ENCODE data around the gene COL18A1. TPM values are rescaled to one million over a fixed set of nuclear protein-coding genes. Genes with fewer than 3 reads are reported as not detected.

Gene COL18A1
- total RNA-seq, 2 donors from 2014 or later: 56.2 to 229 TPM

GRCh38 chr21:45546636-45547544, 141.9 kb downstream of the COL18A1 start:
- Histone ChIP-seq H3K9me3 (no peaks in the 10 kb centered on the region), H3K4me3 (no peak overlapping the region), H3K27me3 (replicated peaks; ENCODE audit: insufficient read depth) (no peaks in the 10 kb centered on the region), H3K4me1 (replicated peaks) (peaks cover 4% of the 10 kb centered on the region), H3K27ac (no peak overlapping the region), H3K36me3 (no peaks in the 10 kb centered on the region)
- DNase-seq (ENCODE audit: low spot score): no peak
- no peak for TF ChIP-seq POLR2AphosphoS5 (IDR thresholded peaks at IDR 0.05)
- 72% methylated on average over 16 of the region's 16 CpGs for WGBS
- intact Hi-C loops (cut with DNase I): no loop called here

- no peak for DNase-seq (ENCODE audit: low spot score)
- Histone ChIP-seq H3K27ac (no peak overlapping the region), H3K27me3 (replicated peaks; ENCODE audit: insufficient read depth) (no peaks in the 10 kb centered on the region), H3K36me3 (no peaks in the 10 kb centered on the region), H3K4me3 (no peak overlapping the region), H3K9me3 (no peaks in the 10 kb centered on the region), H3K4me1 (replicated peaks) (peaks cover 4% of the 10 kb centered on the region)
- 79% methylated on average over 3 of the region's 3 CpGs for WGBS
- TF ChIP-seq CTCF (IDR thresholded peaks at IDR 0.05) (no peak), POLR2AphosphoS5 (IDR thresholded peaks at IDR 0.05) (no peak), POLR2A (IDR thresholded peaks at IDR 0.05) (no peak)
- intact Hi-C loops (cut with DNase I): no loop called here
These were observed 142.6 kb downstream of the COL18A1 start for GRCh38 chr21:45547545-45547900.

GRCh38 chr21:45548711-45549491, 143.9 kb downstream of the COL18A1 start:
- intact Hi-C loops (cut with DNase I): no loop called here
- Histone ChIP-seq H3K4me3 (no peak overlapping the region), H3K9me3 (no peaks in the 10 kb centered on the region), H3K36me3 (no peaks in the 10 kb centered on the region), H3K27me3 (replicated peaks; ENCODE audit: insufficient read depth) (no peaks in the 10 kb centered on the region), H3K27ac (no peak overlapping the region), H3K4me1 (replicated peaks) (no peaks in the 10 kb centered on the region)
- TF ChIP-seq POLR2AphosphoS5 (IDR thresholded peaks at IDR 0.05): no peak
- TF ChIP-seq CTCF (IDR thresholded peaks at IDR 0.05): no peak
- no peak for TF ChIP-seq POLR2A (IDR thresholded peaks at IDR 0.05)
- WGBS: 74% methylated on average over 9 of the region's 9 CpGs
- DNase-seq (ENCODE audit: low spot score): no peak

- Histone ChIP-seq H3K27ac (no peak overlapping the region), H3K27me3 (replicated peaks; ENCODE audit: insufficient read depth) (no peaks in the 10 kb centered on the region), H3K36me3 (no peaks in the 10 kb centered on the region), H3K9me3 (no peaks in the 10 kb centered on the region), H3K4me1 (replicated peaks) (no peaks in the 10 kb centered on the region), H3K4me3 (no peak overlapping the region)
- intact Hi-C loops (cut with DNase I): loop anchor here (10.0 kb wide), 1 partner anchor 375 kb away; no protein-coding TSS in a partner anchor
- TF ChIP-seq CTCF (IDR thresholded peaks at IDR 0.05) (no peak), POLR2AphosphoS5 (IDR thresholded peaks at IDR 0.05) (no peak), POLR2A (IDR thresholded peaks at IDR 0.05) (no peak)
- 66% methylated on average over 15 of the region's 15 CpGs for WGBS
- no peak for DNase-seq (ENCODE audit: low spot score)
These were observed 144.9 kb downstream of the COL18A1 start for GRCh38 chr21:45549626-45550463.
